Measurements from ENCODE around the gene BACH1.
"Not testable (repeated sequence)": the region's sequence is repeated elsewhere in the genome, so short reads cannot be mapped to it uniquely, and the experiment has no call there.

BACH1 gene

GRCh38 chr21:29298348-29299045 is at the start of gene BACH1:
Gene BACH1 (plus strand): TSS chr21:29298922. CDS start chr21:29321281, 22,359 bp downstream.
- in situ Hi-C loops (cut with MboI; ENCODE audit: low pct_unique_long_range_greater_than_20kb, low sequenced_read_pairs, unreplicated experiment): loop anchor here (10.0 kb wide), 1 partner anchor 64 kb away; no protein-coding TSS in a partner anchor
- peak; percentile 95 for DNase-seq (ENCODE audit: low spot score)
- TF ChIP-seq CTCF (IDR thresholded peaks at IDR 0.05; ENCODE audit: extremely low read depth, insufficient read depth, missing control alignments): peak; percentile 55

- in situ Hi-C loops (cut with MboI; ENCODE audit: low pct_unique_long_range_greater_than_20kb, low sequenced_read_pairs, unreplicated experiment): not testable (repeated sequence)
These were observed 49.4 kb upstream of the BACH1 start for GRCh38 chr21:29249289-29249688.

GRCh38 chr21:29250636-29251035 is 48.1 kb upstream of the BACH1 start:
- no peak for DNase-seq (ENCODE audit: low spot score)
- no peak for TF ChIP-seq CTCF (IDR thresholded peaks at IDR 0.05; ENCODE audit: extremely low read depth, insufficient read depth, missing control alignments)
- in situ Hi-C loops (cut with MboI; ENCODE audit: low pct_unique_long_range_greater_than_20kb, low sequenced_read_pairs, unreplicated experiment): no loop called here

More at GRCh38 chr21:29249289-29249688, 49.4 kb upstream of the BACH1 start:
- not testable (repeated sequence) for DNase-seq (ENCODE audit: low spot score)

- in situ Hi-C loops (cut with MboI; ENCODE audit: low pct_unique_long_range_greater_than_20kb, low sequenced_read_pairs, unreplicated experiment); DNase-seq (ENCODE audit: low spot score): not testable (repeated sequence)
These were observed 44.9 kb upstream of the BACH1 start for GRCh38 chr21:29253861-29254260.

GRCh38 chr21:29254550-29254949 is 44.2 kb upstream of the BACH1 start:
- no peak for TF ChIP-seq CTCF (IDR thresholded peaks at IDR 0.05; ENCODE audit: extremely low read depth, insufficient read depth, missing control alignments)
- in situ Hi-C loops (cut with MboI; ENCODE audit: low pct_unique_long_range_greater_than_20kb, low sequenced_read_pairs, unreplicated experiment): no loop called here
- DNase-seq (ENCODE audit: low spot score): no peak

GRCh38 chr21:29256126-29256910 is 42.4 kb upstream of the BACH1 start:
- TF ChIP-seq CTCF (IDR thresholded peaks at IDR 0.05; ENCODE audit: extremely low read depth, insufficient read depth, missing control alignments): no peak
- DNase-seq (ENCODE audit: low spot score): no peak
- in situ Hi-C loops (cut with MboI; ENCODE audit: low pct_unique_long_range_greater_than_20kb, low sequenced_read_pairs, unreplicated experiment): no loop called here

- no peak for TF ChIP-seq CTCF (IDR thresholded peaks at IDR 0.05; ENCODE audit: extremely low read depth, insufficient read depth, missing control alignments)
- no peak for DNase-seq (ENCODE audit: low spot score)
- in situ Hi-C loops (cut with MboI; ENCODE audit: low pct_unique_long_range_greater_than_20kb, low sequenced_read_pairs, unreplicated experiment): no loop called here
These were observed 41.0 kb upstream of the BACH1 start for GRCh38 chr21:29257701-29258100.
